HG03442 (cell line): ENCODE data around the gene PURB.
"Not testable (repeated sequence)": the region's sequence is repeated elsewhere in the genome, so short reads cannot be mapped to it uniquely, and the experiment has no call there.

Source experiments
- ATAC-seq: cut with Tn5 transposase; IDR thresholded peaks from one replicate; pipeline ENCODE4 v1.9.1; 2021; ENCODE audit warnings: mild to moderate bottlenecking, moderate library complexity; ENCODE audit not compliant: unreplicated experiment

PURB gene

GRCh38 chr7:44885394-44886317, at the start of gene PURB:
Gene PURB, minus strand, starts transcription at chr7:44885530. Its CDS starts 182 bp downstream, at chr7:44885348.
- ATAC-seq, result peak; percentile 82

- ATAC-seq, result no peak
These were observed 49.7 kb upstream of the PURB start for GRCh38 chr7:44935016-44935415.

GRCh38 chr7:44934510-44934909, 49.2 kb upstream of the PURB start:
- ATAC-seq, result not testable (repeated sequence)

GRCh38 chr7:44930921-44931320, 45.6 kb upstream of the PURB start:
- ATAC-seq, result no peak

GRCh38 chr7:44922351-44922694, 37.0 kb upstream of the PURB start:
- no peak for ATAC-seq

- peak; percentile 79 for ATAC-seq
These were observed 36.4 kb upstream of the PURB start for GRCh38 chr7:44921607-44922350.

GRCh38 chr7:44920119-44920518, 34.8 kb upstream of the PURB start:
- ATAC-seq, result no peak

GRCh38 chr7:44918029-44918428, 32.7 kb upstream of the PURB start:
- no peak for ATAC-seq

GRCh38 chr7:44917465-44917864, 32.1 kb upstream of the PURB start:
- no peak for ATAC-seq

GRCh38 chr7:44914992-44915607, 29.8 kb upstream of the PURB start:
- peak; percentile 95 for ATAC-seq

- ATAC-seq, result no peak
These were observed 27.5 kb upstream of the PURB start for GRCh38 chr7:44912775-44913347.

GRCh38 chr7:44911911-44912310, 26.6 kb upstream of the PURB start:
- no peak for ATAC-seq

- ATAC-seq, result no peak
These were observed 24.5 kb upstream of the PURB start for GRCh38 chr7:44909596-44910389.

- no peak for ATAC-seq
These were observed 21.6 kb upstream of the PURB start for GRCh38 chr7:44906965-44907364.

- no peak for ATAC-seq
These were observed 19.8 kb upstream of the PURB start for GRCh38 chr7:44905002-44905635.

GRCh38 chr7:44899443-44899842, 14.1 kb upstream of the PURB start:
- no peak for ATAC-seq

GRCh38 chr7:44898039-44898438, 12.7 kb upstream of the PURB start:
- ATAC-seq, result no peak

GRCh38 chr7:44897309-44897708, 12.0 kb upstream of the PURB start:
- ATAC-seq, result no peak

GRCh38 chr7:44894888-44895580, 9.7 kb upstream of the PURB start:
- no peak for ATAC-seq
